GM23248 (cell line): ENCODE results near the gene PTCD3. TPM values are rescaled to one million over a fixed set of nuclear protein-coding genes. Genes with fewer than 3 reads are reported as not detected.

ENCODE experiments used
- DNase-seq: peaks from one replicate; pipeline ENCODE4 v3.0.0-alpha.2; 2015
- H2AFZ ChIP-seq: fragments of 200-600 bp; sonication (generic); 2 replicates; pipeline ENCODE4 v1.6.1; 2016; ENCODE audit warnings: antibody characterized with exemption
- H3F3A ChIP-seq: fragments of 200-600 bp; sonication (generic); 2 replicates; pipeline ENCODE4 v1.6.1; 2016; ENCODE audit warnings: mild to moderate bottlenecking, antibody characterized with exemption, mixed run types; ENCODE audit not compliant: insufficient read depth
- H3K27ac ChIP-seq: fragments of 200-600 bp; sonication (generic); 2 replicates; pipeline ENCODE4 v1.5.1; 2016; ENCODE audit warnings: mild to moderate bottlenecking
- H3K27me3 ChIP-seq: fragments of 200-600 bp; sonication (generic); replicated peaks from 2 replicates; pipeline ENCODE4 v1.6.1; 2016; ENCODE audit warnings: mild to moderate bottlenecking; ENCODE audit not compliant: insufficient read depth
- H3K36me3 ChIP-seq: fragments of 200-600 bp; sonication (generic); 2 replicates; pipeline ENCODE4 v1.6.1; 2016; ENCODE audit warnings: low read depth, mild to moderate bottlenecking
- H3K4me1 ChIP-seq: fragments of 200-600 bp; sonication (generic); 2 replicates; pipeline ENCODE4 v1.6.1; 2016; ENCODE audit warnings: mild to moderate bottlenecking; ENCODE audit not compliant: insufficient read depth
- H3K4me2 ChIP-seq: fragments of 200-600 bp; sonication (generic); one replicate; pipeline ENCODE4 v1.6.1; 2016; ENCODE audit warnings: mild to moderate bottlenecking; ENCODE audit not compliant: unreplicated experiment
- H3K4me3 ChIP-seq: fragments of 200-600 bp; sonication (generic); 2 replicates; pipeline ENCODE4 v1.5.1; 2016; ENCODE audit warnings: mild to moderate bottlenecking
- H3K79me2 ChIP-seq: fragments of 200-600 bp; sonication (generic); 2 replicates; pipeline ENCODE4 v1.6.1; 2016; ENCODE audit warnings: mild to moderate bottlenecking; ENCODE audit not compliant: insufficient read depth
- H3K9ac ChIP-seq: fragments of 200-600 bp; sonication (generic); 2 replicates; pipeline ENCODE4 v1.6.1; 2016; ENCODE audit warnings: mild to moderate bottlenecking
- H3K9me2 ChIP-seq: fragments of 200-600 bp; sonication (generic); 2 replicates; pipeline ENCODE4 v1.6.1; 2016; ENCODE audit warnings: mixed run types, mild to moderate bottlenecking, moderate library complexity; ENCODE audit not compliant: insufficient read depth
- H3K9me3 ChIP-seq: fragments of 200-600 bp; sonication (generic); one replicate; pipeline ENCODE4 v1.6.1; 2017; ENCODE audit warnings: low read depth
- H4K20me1 ChIP-seq: fragments of 200-600 bp; sonication (generic); 2 replicates; pipeline ENCODE4 v1.6.0; 2016; ENCODE audit not compliant: insufficient read depth
- EZH2 ChIP-seq: fragments of 200-600 bp; sonication (generic); IDR thresholded peaks from 2 replicates; pipeline ENCODE4 v1.6.1; 2018; ENCODE audit warnings: antibody characterized with exemption, mild to moderate bottlenecking; ENCODE audit not compliant: insufficient read depth, poor library complexity, severe bottlenecking
- EZH2phosphoT487 ChIP-seq: fragments of 200-600 bp; sonication (generic); IDR thresholded peaks from 2 replicates; pipeline ENCODE4 v1.6.1; 2018; ENCODE audit warnings: antibody characterized with exemption, moderate library complexity, mild to moderate bottlenecking, low read depth; ENCODE audit not compliant: insufficient read depth
- WGBS, 2 experiments: methylation state at CpG; one replicate each; pipeline ENCODE4 v1.1.6; 2015 to 2017; ENCODE audit warnings: low lambda C conversion rate in 2 of 2, low coverage in 1 of 2; ENCODE audit errors: missing lambda C conversion rate in 2 of 2; 5-methylcytosine and 5-hydroxymethylcytosine counted together
- in situ Hi-C: fragments of 300-500 bp; cut with MboI; formaldehyde crosslinking; loops from 2 replicates; pipeline ENCODE4 v1.15.0; 2020
- polyA plus RNA-seq: library from polyadenylated mRNA; unstranded; fragments of >200 nt; fragmentation: Nextera tagmentation; extraction: Ambion mirVana; gene quantifications from 2 replicates; pipeline ENCODE4 v1.2.1, GENCODE V29; 2016
- total RNA-seq: library from RNA; depleted of rRNA; stranded (reverse); fragments of >200 nt; shearing (Covaris generic); gene quantifications from 2 replicates; pipeline ENCODE4 v1.2.3, GENCODE V29; 2014; rRNA removed

Gene PTCD3
- 62.6 and 65.4 TPM in 2 replicates for total RNA-seq
- polyA plus RNA-seq: 59.3 and 63.5 TPM in 2 replicates

DNA sequence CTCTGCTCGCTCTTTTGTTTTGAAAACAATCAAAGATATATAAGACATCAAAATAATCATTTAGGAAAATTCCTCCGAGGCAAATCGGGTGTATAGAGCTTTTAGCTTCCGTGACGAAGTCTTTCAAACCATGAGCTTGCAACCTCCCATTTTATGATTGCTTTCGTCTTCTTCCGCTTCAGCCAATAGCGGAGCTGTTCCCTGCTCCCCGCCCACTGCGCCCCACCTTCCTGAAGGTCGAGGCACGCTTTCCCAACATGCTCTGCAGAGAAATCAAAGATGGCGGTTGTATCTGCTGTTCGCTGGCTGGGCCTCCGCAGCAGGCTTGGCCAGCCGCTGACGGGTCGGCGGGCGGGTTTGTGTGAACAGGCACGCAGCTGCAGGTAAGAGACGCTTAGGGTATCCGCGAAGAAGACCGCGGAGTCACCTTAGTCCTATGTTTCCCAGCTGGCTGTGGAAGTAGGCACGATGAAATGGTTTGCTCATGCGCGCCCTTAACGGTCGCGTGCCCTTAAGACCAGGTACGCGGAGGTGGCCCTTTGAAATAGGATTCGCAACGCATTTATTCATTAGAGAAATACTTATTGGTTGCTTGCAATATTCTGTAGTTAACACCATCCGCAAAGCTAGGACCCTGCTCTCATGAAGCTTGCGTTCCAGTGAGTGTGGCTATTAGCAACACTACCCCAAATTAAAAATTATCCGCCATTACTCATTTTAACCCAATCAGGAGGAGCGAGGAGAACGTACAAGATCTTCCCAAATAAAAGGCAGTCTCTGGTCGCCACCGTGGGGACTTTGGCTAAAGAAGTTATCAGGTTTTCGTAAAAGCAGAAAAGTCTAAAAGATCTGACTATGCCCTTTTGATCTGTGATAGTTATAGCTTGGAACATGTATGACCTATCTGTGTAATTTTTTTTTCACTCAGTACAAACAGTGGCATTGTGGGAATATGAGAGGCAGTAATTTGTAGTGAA lies at the start of gene PTCD3:
Gene PTCD3 (plus strand): TSS at position 267 of the 977 bp plus-strand sequence. CDS start 13 bp downstream, at position 280.
- Histone ChIP-seq H3K36me3 (peaks cover 27% of the 10 kb centered on the region), H3K27ac (peak within 1 kb of the TSS; percentile 70), H2AFZ (peak within 1 kb of the TSS; percentile 86), H3K4me3 (peak within 1 kb of the TSS; percentile 88), H3K27me3 (no peaks in the 10 kb centered on the region), H3K79me2 (peaks cover 94% of the 10 kb centered on the region), H3K4me2 (peak within 1 kb of the TSS; percentile 97), H3K9me2 (no peaks in the 10 kb centered on the region), H3F3A (no peaks in the 10 kb centered on the region), H4K20me1 (no peaks in the 10 kb centered on the region), H3K9ac (peak within 1 kb of the TSS; percentile 89), H3K4me1 (peaks cover 17% of the 10 kb centered on the region), H3K9me3 (no peaks in the 10 kb centered on the region)
- WGBS, 2 experiments: 1 to 2% methylated on average over 44 of the region's 44 CpGs
- DNase-seq: peak; percentile 99
- in situ Hi-C loops: no loop called here
- no peak for TF ChIP-seq EZH2phosphoT487
- TF ChIP-seq EZH2: no peak

DNA sequence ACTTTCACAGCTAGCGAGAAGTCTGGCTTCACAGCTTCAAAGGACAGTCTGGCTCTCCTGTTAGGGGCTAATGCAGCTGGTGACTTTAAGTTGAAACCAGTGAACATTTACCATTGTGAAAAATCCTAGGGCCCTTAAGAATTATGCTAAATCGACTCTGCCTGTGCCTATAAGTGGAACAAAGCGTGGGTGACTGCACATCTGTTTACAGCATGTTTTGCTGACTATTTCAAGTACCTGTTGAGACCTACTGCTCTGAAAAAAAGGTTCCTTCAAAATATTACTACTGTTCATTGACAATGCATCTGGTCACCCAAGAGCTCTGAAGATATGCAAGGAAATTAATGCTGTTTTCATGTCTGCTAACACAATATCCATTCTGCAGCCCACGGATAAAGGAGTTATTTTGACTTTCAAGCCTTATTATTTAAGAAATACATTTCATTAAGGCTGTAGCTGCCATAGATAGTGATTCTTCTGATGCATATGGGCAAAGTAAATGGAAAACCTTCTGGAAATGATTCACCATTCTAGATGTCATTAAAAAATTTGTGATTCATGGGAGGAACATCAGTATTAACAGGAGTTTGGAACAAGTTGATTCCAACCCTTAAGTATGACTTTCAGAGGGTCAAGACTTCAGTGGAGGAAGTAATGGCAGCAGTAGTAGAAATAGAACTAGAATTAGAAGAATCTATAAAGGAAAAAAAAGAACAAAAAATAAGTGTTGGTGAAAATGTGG lies 49.3 kb upstream of the PTCD3 start:
- TF ChIP-seq EZH2phosphoT487: no peak
- TF ChIP-seq EZH2: no peak
- H3K36me3 ChIP-seq: peaks cover 6% of the 10 kb centered on the region; the same call in 1 of the 2 replicates
- H3K27me3 ChIP-seq: no peaks in the 10 kb centered on the region
- H3F3A ChIP-seq: peaks cover 19% of the 10 kb centered on the region
- H3K9ac ChIP-seq: no peak overlapping the region
- H3K27ac ChIP-seq: no peak overlapping the region
- in situ Hi-C loops: loop anchor here (25.0 kb wide), 1 partner anchor 169 kb away; the partner anchor contains the start of gene ST3GAL5
- H2AFZ ChIP-seq: no peak overlapping the region
- H3K4me2 ChIP-seq: no peak overlapping the region
- H4K20me1 ChIP-seq: no peaks in the 10 kb centered on the region
- no peaks in the 10 kb centered on the region for H3K9me3 ChIP-seq
- H3K79me2 ChIP-seq: no peaks in the 10 kb centered on the region
- peaks cover 14% of the 10 kb centered on the region for H3K4me1 ChIP-seq
- DNase-seq: peak; percentile 39
- 76 to 79% methylated on average over 4 of the region's 4 CpGs for WGBS, 2 experiments
- H3K9me2 ChIP-seq: no peaks in the 10 kb centered on the region
- no peak overlapping the region for H3K4me3 ChIP-seq

DNA sequence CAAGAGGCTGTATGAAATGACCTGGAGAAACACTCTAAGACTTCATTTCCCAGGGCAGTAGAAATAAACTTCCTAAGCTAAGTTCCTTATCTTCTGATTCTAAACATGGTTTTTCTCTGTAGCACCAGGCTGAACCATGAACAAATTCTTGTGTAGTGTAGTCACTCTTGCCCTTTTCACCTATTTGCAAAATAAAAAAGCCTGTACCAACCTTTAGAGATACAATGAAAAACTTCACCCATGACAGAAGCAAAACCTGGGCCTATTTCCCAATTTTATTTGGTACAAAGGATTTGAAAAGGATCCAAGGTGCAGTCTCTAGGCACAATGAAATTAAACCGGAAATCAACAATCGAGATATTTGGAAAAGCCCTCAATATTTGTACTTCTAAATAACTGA lies 44.0 kb upstream of the PTCD3 start:
- no peak overlapping the region for H2AFZ ChIP-seq
- H3F3A ChIP-seq: peaks cover 62% of the 10 kb centered on the region
- H3K36me3 ChIP-seq: peaks cover 1% of the 10 kb centered on the region; the same call in 1 of the 2 replicates
- no peaks in the 10 kb centered on the region for H3K27me3 ChIP-seq
- TF ChIP-seq EZH2 (no peak), EZH2phosphoT487 (no peak)
- H3K9me3 ChIP-seq: no peaks in the 10 kb centered on the region
- peak overlapping the region; percentile 14; the same call in 1 of the 2 replicates for H3K27ac ChIP-seq
- in situ Hi-C loops: loop anchor here (25.0 kb wide), 1 partner anchor 175 kb away; the partner anchor contains the start of gene ST3GAL5
- peak; percentile 58 for DNase-seq
- H3K9me2 ChIP-seq: no peaks in the 10 kb centered on the region
- no peaks in the 10 kb centered on the region for H3K79me2 ChIP-seq
- H3K9ac ChIP-seq: 0 out of 2 replicates have a peak overlapping the region, but pooled peaks have one; percentile 3
- no peak overlapping the region for H3K4me3 ChIP-seq
- H3K4me1 ChIP-seq: peaks cover 50% of the 10 kb centered on the region
- WGBS, 2 experiments: 46 to 52% methylated on average over 2 of the region's 2 CpGs
- peak overlapping the region; percentile 44 for H3K4me2 ChIP-seq
- H4K20me1 ChIP-seq: no peaks in the 10 kb centered on the region

DNA sequence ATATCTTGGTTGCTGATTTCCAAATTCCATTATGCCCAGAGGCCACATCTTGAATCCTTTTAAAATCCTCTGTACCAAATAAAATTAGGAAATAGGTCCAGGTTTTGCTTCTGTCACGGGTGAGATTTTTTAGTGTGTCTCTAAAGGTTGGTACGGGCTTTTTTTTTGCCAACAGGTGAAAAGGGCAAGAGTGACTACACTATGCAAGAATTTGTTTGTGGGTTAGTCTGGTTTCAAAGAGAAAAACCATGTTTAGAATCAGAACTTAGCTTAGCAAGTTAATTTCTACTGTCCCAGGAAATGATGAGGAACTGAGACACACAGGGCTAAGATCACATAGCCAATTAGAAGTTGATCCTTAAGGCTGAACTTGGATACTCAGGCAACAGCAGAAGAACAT lies 42.0 kb upstream of the PTCD3 start:
- peak overlapping the region; percentile 58 for H3K27ac ChIP-seq
- in situ Hi-C loops: loop anchor here (25.0 kb wide), 1 partner anchor 177 kb away; the partner anchor contains the start of gene ST3GAL5
- 8 to 10% methylated on average over 2 of the region's 2 CpGs for WGBS, 2 experiments
- H3K4me1 ChIP-seq: peaks cover 59% of the 10 kb centered on the region
- TF ChIP-seq EZH2: no peak
- TF ChIP-seq EZH2phosphoT487: no peak
- no peaks in the 10 kb centered on the region for H3K27me3 ChIP-seq
- no peak overlapping the region for H3K9ac ChIP-seq
- H3K36me3 ChIP-seq: peaks cover 9% of the 10 kb centered on the region
- no peaks in the 10 kb centered on the region for H3K9me2 ChIP-seq
- H2AFZ ChIP-seq: no peak overlapping the region
- no peaks in the 10 kb centered on the region for H3K79me2 ChIP-seq
- no peak overlapping the region for H3K4me3 ChIP-seq
- H3F3A ChIP-seq: peaks cover 67% of the 10 kb centered on the region
- peak overlapping the region; percentile 52 for H3K4me2 ChIP-seq
- H4K20me1 ChIP-seq: no peaks in the 10 kb centered on the region
- H3K9me3 ChIP-seq: no peaks in the 10 kb centered on the region
- DNase-seq: peak; percentile 68
